ENCODE measurements around the gene WNT2B.

WNT2B gene

DNA sequence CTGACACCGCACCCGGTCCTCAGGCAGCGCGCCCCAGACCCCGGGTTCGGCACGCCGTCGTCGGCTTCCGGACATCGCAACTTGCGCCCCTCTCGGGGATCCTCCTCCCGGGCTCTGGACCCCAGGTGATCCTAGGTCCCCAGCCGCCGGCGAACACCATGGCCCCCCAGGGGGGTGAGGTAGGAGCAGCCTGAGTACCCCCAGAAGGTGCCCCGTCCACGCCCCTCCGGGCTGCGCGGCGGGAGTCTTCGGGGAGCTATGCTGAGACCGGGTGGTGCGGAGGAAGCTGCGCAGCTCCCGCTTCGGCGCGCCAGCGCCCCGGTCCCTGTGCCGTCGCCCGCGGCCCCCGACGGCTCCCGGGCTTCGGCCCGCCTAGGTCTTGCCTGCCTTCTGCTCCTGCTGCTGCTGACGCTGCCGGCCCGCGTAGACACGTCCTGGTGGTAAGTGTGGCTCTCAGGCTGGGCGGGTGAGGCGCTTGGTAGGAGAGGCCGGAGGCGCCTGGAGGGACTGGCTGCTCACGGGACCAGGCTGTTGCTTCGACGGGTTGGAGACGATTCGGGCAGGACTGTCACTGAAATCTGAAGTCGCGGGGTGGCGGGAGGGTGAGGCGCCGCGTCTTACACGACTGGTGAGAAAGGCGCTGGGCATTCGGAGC is 367 bp downstream of the WNT2B start:
- H3K4me3 ChIP-seq (ENCODE audit: low read depth, low read length) = no peak overlapping the region
- DNase-seq (ENCODE audit: low read depth) = peak; percentile 7
- TF ChIP-seq POLR2A (IDR thresholded peaks at IDR 0.05; ENCODE audit: extremely low read depth, insufficient read length) (no peak), MAX (IDR thresholded peaks at IDR 0.05; ENCODE audit: low read depth, low read length) (no peak), CTCF (IDR thresholded peaks at IDR 0.05; ENCODE audit: low read depth, low read length) (no peak), MYC (IDR thresholded peaks at IDR 0.05; ENCODE audit: low read depth, low read length) (no peak)

DNA sequence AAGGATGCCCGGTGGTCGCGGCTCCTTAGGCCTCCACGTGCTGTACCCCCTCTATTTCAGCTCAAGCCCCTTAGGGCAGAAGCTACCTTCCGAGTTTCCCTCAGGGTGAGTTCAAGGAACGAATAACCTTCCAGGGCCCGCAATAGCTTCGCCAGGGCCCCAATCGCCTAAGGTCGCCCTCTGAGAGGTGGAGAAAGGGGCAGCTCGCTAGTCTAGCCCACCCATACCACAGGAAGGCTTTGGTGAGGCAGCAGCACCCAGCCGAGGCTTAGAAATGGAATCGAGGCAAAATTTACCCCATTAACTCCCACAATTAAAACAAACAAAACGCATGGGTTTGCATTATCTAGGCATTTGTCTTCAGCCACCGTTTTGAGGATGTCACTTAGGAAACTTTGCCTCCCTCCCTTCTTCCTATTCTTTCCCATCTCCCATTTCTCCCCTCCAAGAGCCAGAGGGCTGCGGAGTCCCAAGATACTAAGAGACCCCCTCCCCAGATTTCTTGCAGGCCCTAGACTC is 954 bp downstream of the WNT2B start:
- TF ChIP-seq POLR2A (IDR thresholded peaks at IDR 0.05; ENCODE audit: extremely low read depth, insufficient read length) (no peak), MAX (IDR thresholded peaks at IDR 0.05; ENCODE audit: low read depth, low read length) (no peak)
- no peak for DNase-seq (ENCODE audit: low read depth)
- H3K4me3 ChIP-seq (ENCODE audit: low read depth, low read length) = no peak overlapping the region

GRCh38 chr1:112510340-112510739 is 1.6 kb downstream of the WNT2B start:
- H3K4me3 ChIP-seq (ENCODE audit: low read depth, low read length) = no peak overlapping the region
- TF ChIP-seq CTCF (IDR thresholded peaks at IDR 0.05; ENCODE audit: low read depth, low read length) = no peak
- no peak for DNase-seq (ENCODE audit: low read depth)

- TF ChIP-seq MAX (IDR thresholded peaks at IDR 0.05; ENCODE audit: low read depth, low read length) = no peak
- TF ChIP-seq CTCF (IDR thresholded peaks at IDR 0.05; ENCODE audit: low read depth, low read length) = no peak
- no peak for TF ChIP-seq POLR2A (IDR thresholded peaks at IDR 0.05; ENCODE audit: extremely low read depth, insufficient read length)
- no peak for TF ChIP-seq MYC (IDR thresholded peaks at IDR 0.05; ENCODE audit: low read depth, low read length)
- DNase-seq (ENCODE audit: low read depth) = no peak
- H3K4me3 ChIP-seq (ENCODE audit: low read depth, low read length) = no peak overlapping the region
Measured at GRCh38 chr1:112511897-112512296, 3.1 kb downstream of the WNT2B start.

DNA sequence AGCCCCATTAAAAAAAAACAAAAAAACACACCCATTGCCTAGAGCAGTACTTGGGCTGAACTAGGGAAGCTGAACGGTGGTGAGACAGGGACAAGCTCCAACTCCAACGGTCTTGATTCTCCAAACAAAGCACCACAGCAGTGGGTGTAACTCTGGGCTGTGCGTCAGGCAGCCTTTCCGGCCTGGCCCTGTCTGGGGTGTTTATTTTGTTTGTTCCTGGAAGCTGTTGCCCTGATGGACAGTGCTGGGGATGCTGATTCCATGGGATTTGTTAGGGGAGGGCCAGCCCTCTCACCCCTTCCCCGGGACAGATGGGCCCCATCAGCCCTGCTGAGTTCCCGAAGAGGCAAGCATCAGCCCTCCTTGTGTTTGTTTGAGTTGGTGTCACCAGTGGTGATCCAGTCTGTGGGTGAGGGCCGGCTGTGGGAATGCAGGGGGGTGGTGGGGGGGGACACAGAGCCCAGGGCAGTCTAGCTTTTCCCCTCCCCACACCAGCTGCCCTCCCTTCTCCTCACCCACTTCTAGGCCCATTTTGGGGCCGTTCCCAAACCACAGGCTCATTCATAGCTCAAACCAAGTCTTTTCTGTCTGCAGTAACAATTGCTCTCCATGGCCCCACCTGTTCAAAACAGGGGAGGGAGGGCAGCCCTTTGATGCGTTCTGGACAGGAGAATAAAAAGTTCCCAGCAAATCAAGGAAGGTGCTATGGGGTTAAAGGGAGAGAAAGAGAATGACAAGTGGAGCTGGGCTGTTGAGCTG is 4.5 kb downstream of the WNT2B start:
- TF ChIP-seq POLR2A (IDR thresholded peaks at IDR 0.05; ENCODE audit: extremely low read depth, insufficient read length) = no peak
- no peak for DNase-seq (ENCODE audit: low read depth)
- no peak overlapping the region for H3K4me3 ChIP-seq (ENCODE audit: low read depth, low read length)

- H3K4me3 ChIP-seq (ENCODE audit: low read depth, low read length) = no peak overlapping the region
- TF ChIP-seq CTCF (IDR thresholded peaks at IDR 0.05; ENCODE audit: low read depth, low read length) = no peak
- no peak for TF ChIP-seq MYC (IDR thresholded peaks at IDR 0.05; ENCODE audit: low read depth, low read length)
- TF ChIP-seq MAX (IDR thresholded peaks at IDR 0.05; ENCODE audit: low read depth, low read length) = no peak
- no peak for TF ChIP-seq POLR2A (IDR thresholded peaks at IDR 0.05; ENCODE audit: extremely low read depth, insufficient read length)
- no peak for DNase-seq (ENCODE audit: low read depth)
Measured at GRCh38 chr1:112514901-112515300, 6.1 kb downstream of the WNT2B start.
